Adrenal gland (tissue), 12 donors: Measurements from ENCODE around the gene CREB5. TPM values are rescaled to one million over a fixed set of nuclear protein-coding genes. Genes with fewer than 3 reads are reported as not detected.

Experiments used
- DNase-seq, 7 donors: peaks; one replicate each; pipeline ENCODE4 v3.0.0-alpha.2; 2019 to 2020
- H3K27ac ChIP-seq, 5 donors: fragments of 200-600 bp; sonication (generic) in 4 of 5; 1 replicate in 3 of 5; 2 replicates in 2 of 5; pipeline versions ENCODE4 v1.5.1 to v1.8.0; 2016 to 2020; ENCODE audit warnings: mild to moderate bottlenecking in 1 of 5
- H3K27me3 ChIP-seq: fragments of 200-600 bp; 2 replicates; pipeline ENCODE4 v1.8.0; 2021
- H3K36me3 ChIP-seq, 2 donors: fragments of 200-600 bp; replicated peaks in 1 of 2; 1 replicate in 1 of 2; 2 replicates in 1 of 2; pipeline versions ENCODE4 v1.5.1 to v1.8.0; 2018 to 2022
- H3K4me1 ChIP-seq, 2 donors: fragments of 200-600 bp; replicated peaks in 1 of 2; 1 replicate in 1 of 2; 2 replicates in 1 of 2; pipeline versions ENCODE4 v1.5.1 to v1.8.0; 2018 to 2021
- H3K4me3 ChIP-seq, 4 donors: fragments of 200-600 bp; sonication (generic) in 3 of 4; one replicate each; pipeline ENCODE4 v1.5.1; 2016 to 2018
- H3K9me3 ChIP-seq, 3 donors: fragments of 200-600 bp; sonication (generic) in 1 of 3; replicated peaks in 1 of 3; 1 replicate in 2 of 3; 2 replicates in 1 of 3; pipeline versions ENCODE4 v1.5.1 to v1.8.0; 2016 to 2021
- POLR2A ChIP-seq, 2 donors: fragments of 450-650 bp; IDR thresholded peaks; one replicate each; pipeline ENCODE4 v1.6.1; 2017; ENCODE audit warnings: antibody characterized with exemption in 2 of 2, mild to moderate bottlenecking in 2 of 2, moderate library complexity in 1 of 2
- WGBS, 4 donors: extraction: QIAGEN DNeasy Blood & Tissue Kit in 2 of 4; methylation state at CpG; one replicate each; pipeline versions ENCODE4 v1.1.5 to v1.1.7; 2013 to 2017; 5-methylcytosine and 5-hydroxymethylcytosine counted together
- intact Hi-C, 2 donors: fragments of 100-400 bp; cut with DNase I; formaldehyde crosslinking; loops; one replicate each; pipeline versions ENCODE4 v1.14.1 to v1.15.0; 2022 to 2023
- polyA plus RNA-seq, 3 donors: library from polyadenylated mRNA; stranded (reverse); fragments of 200-250 nt in 2 of 3; fragments of 350-450 nt in 1 of 3; fragmentation: Illumina TruSeq in 1 of 3; extraction: RNeasy Lipid Tissue Mini Kit (QIAGEN cat#74804) in 1 of 3; gene quantifications; one replicate each; pipeline ENCODE4 v1.2.3, GENCODE V29; 2013 to 2014
- total RNA-seq, 9 donors: library from RNA; depleted of rRNA in 4 of 9; stranded (reverse); fragments of >200 nt in 4 of 9; fragments of 120-200 nt in 1 of 9; fragmentation: NEBNext Ultra II Directional in 1 of 9; extraction: Animal tissue kit (Norgen Biotek cat#: 25700) in 1 of 9; gene quantifications; one replicate each; pipeline versions ENCODE4 v1.1.0 to v1.2.4, GENCODE V29; 2013 to 2023
- TF ChIP-seq, protein P1 (sequence below), 6 experiments: fragments of 450-650 bp in 4 of 6; fragments of 200-600 bp in 2 of 6; sonication (generic) in 1 of 6; IDR thresholded peaks; 1 replicate in 5 of 6; 2 replicates in 1 of 6; pipeline versions ENCODE4 v1.5.1 to v1.8.0; 2016 to 2021; ENCODE audit warnings: antibody characterized with exemption in 6 of 6, mild to moderate bottlenecking in 2 of 6, moderate library complexity in 1 of 6
- donor health status: healthy with polysubstance abuse.
- donor health status: Bipolar disorder and iron deficiency.
- donor health status: DM: yes; HTN: yes; CAD: no.
- donor health status: DM: no; HTN: no; CAD: no.
- donor health status: DM: no; HTN: no; CAD: no.
- donor health status: DM: yes; HTN: yes; CAD: no.

CREB5 gene
- total and polyA plus RNA-seq, 12 donors = 0.69 to 5.4 (median 1.3) TPM

DNA sequence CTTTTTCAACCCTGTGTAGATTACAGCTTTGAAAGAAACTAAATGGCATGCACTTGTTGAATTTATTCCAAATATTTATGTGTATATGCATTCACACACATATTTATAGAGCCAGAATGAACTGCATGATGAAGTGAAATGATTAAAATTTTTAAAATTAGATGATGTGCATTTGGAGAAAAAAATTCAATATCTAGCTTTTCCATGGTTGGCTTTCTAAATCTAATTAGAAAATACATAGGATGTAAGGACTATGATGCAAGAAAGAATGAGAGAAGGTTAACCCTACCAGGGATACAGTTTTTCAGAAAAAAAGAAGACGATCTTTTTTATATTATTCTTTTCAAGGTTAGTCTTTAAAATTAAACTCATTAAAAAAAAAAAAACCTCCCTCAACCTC, 341.3 kb downstream of the CREB5 start:
- no peaks in the 10 kb centered on the region for H3K36me3 ChIP-seq
- intact Hi-C loops = no loop called here
- H3K27ac ChIP-seq = no peak overlapping the region
- H3K4me1 ChIP-seq = no peaks in the 10 kb centered on the region
- H3K4me3 ChIP-seq = no peak overlapping the region
- DNase-seq = no peak
- WGBS, 4 donors = 76 to 86% (median 80%) methylated on average over 1 of the region's 1 CpG
- H3K9me3 ChIP-seq = no peaks in the 10 kb centered on the region
- H3K27me3 ChIP-seq = no peaks in the 10 kb centered on the region
- no peak for TF ChIP-seq POLR2A (IDR thresholded peaks at IDR 0.05)
- TF ChIP-seq, protein P1, sequence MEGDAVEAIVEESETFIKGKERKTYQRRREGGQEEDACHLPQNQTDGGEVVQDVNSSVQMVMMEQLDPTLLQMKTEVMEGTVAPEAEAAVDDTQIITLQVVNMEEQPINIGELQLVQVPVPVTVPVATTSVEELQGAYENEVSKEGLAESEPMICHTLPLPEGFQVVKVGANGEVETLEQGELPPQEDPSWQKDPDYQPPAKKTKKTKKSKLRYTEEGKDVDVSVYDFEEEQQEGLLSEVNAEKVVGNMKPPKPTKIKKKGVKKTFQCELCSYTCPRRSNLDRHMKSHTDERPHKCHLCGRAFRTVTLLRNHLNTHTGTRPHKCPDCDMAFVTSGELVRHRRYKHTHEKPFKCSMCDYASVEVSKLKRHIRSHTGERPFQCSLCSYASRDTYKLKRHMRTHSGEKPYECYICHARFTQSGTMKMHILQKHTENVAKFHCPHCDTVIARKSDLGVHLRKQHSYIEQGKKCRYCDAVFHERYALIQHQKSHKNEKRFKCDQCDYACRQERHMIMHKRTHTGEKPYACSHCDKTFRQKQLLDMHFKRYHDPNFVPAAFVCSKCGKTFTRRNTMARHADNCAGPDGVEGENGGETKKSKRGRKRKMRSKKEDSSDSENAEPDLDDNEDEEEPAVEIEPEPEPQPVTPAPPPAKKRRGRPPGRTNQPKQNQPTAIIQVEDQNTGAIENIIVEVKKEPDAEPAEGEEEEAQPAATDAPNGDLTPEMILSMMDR (IDR thresholded peaks at IDR 0.05) = no peak

- Histone ChIP-seq H3K9me3 (no peaks in the 10 kb centered on the region), H3K4me3 (no peak overlapping the region), H3K27ac (no peak overlapping the region), H3K4me1 (no peaks in the 10 kb centered on the region), H3K27me3 (no peaks in the 10 kb centered on the region), H3K36me3 (no peaks in the 10 kb centered on the region)
- intact Hi-C loops = no loop called here
- TF ChIP-seq POLR2A (IDR thresholded peaks at IDR 0.05) = no peak
- TF ChIP-seq, protein P1 (IDR thresholded peaks at IDR 0.05) = no peak
- WGBS, 4 donors = 63 to 81% (median 73%) methylated on average over 3 of the region's 3 CpGs
- peak in 1 of 7 donors; percentile 59 for DNase-seq
Measured at GRCh38 chr7:28754027-28754426, 341.7 kb downstream of the CREB5 start.

DNA sequence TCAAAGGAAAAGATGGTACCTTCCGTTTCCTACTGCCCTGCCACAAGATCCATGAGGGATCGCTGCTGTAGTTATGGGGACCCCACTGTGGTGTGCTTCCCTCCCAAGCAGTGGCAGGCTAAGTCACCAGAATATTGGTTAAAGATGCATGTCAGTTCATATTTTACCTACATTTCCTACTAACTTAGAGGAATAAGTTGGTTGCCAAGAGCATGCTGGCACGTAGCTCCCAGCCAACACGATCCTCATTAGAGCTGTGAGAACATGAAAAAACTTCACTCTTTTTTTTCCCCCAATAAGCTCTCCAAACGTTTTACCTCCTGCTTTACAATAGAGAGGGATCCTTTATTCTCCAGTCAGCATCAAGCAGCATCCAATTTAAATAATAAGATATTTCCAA, 342.1 kb downstream of the CREB5 start:
- TF ChIP-seq POLR2A (IDR thresholded peaks at IDR 0.05) = no peak
- TF ChIP-seq, protein P1 (IDR thresholded peaks at IDR 0.05) = no peak
- Histone ChIP-seq H3K9me3 (no peaks in the 10 kb centered on the region), H3K27me3 (no peaks in the 10 kb centered on the region), H3K27ac (no peak overlapping the region), H3K4me1 (no peaks in the 10 kb centered on the region), H3K4me3 (no peak overlapping the region), H3K36me3 (no peaks in the 10 kb centered on the region)
- 74 to 87% (median 82%) methylated on average over 5 of the region's 5 CpGs for WGBS, 4 donors
- intact Hi-C loops = no loop called here
- DNase-seq = no peak

DNA sequence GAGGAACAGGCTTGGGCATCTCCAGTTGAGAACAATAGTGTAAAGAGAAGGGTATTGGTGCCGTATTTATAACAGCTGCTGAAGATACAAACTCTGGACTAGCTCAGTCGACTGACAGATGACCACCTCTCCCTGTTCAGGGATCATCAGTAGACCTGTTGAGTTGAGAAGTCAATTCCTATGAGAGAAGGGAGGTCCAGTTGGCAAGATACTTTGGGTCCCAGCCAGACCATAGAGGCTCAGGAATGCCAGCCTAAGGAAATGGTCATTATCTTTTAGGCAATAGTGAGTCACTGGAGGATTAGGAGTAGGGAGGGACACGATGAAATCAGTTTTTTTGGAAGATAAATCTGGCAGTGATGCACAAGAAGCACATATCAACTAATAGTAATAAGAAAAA, 342.9 kb downstream of the CREB5 start:
- DNase-seq = no peak
- WGBS, 4 donors = 69 to 75% (median 71%) methylated on average over 3 of the region's 3 CpGs
- intact Hi-C loops = no loop called here
- Histone ChIP-seq H3K27me3 (no peaks in the 10 kb centered on the region), H3K36me3 (no peaks in the 10 kb centered on the region), H3K4me3 (no peak overlapping the region), H3K9me3 (no peaks in the 10 kb centered on the region), H3K27ac (no peak overlapping the region), H3K4me1 (no peaks in the 10 kb centered on the region)
- TF ChIP-seq, protein P1 (IDR thresholded peaks at IDR 0.05) = no peak
- TF ChIP-seq POLR2A (IDR thresholded peaks at IDR 0.05) = no peak
